SU-DHL-6 (cell line): Measurements from ENCODE around the gene TMSB4X.

Experiments used
- CTCF ChIP-seq: fragments of 200-600 bp; sonication (generic); IDR thresholded peaks from one replicate; pipeline ENCODE4 v1.5.1; 2017; ENCODE audit warnings: antibody characterized with exemption, mild to moderate bottlenecking, low read length, moderate library complexity; ENCODE audit not compliant: insufficient read depth, poor library complexity, severe bottlenecking
- EZH2phosphoT487 ChIP-seq: fragments of 200-600 bp; sonication (generic), shearing (Covaris generic); conservative IDR thresholded peaks from 2 replicates; pipeline ENCODE4 v1.6.1; 2018; ENCODE audit warnings: mild to moderate bottlenecking, antibody characterized with exemption, low read length, moderate library complexity, mixed read lengths

GRCh38 chrX:12953420-12953819 lies 21.5 kb upstream of the TMSB4X start:
- no peak for TF ChIP-seq CTCF
- no peak for TF ChIP-seq EZH2phosphoT487
